DMS 273 treated with DMSO at 0.1 percent for 48 hours (cell line): ENCODE results near the gene PLA2G15.

Source experiments
- DNase-seq: peaks from one replicate; lab custom pipeline; 2025; lab: John Stamatoyannopoulos, UW

The PLA2G15 gene

GRCh38 chr16:68244903-68245853, at the start of gene PLA2G15:
TSS of gene PLA2G15 (plus strand) at chr16:68245373. CDS start at chr16:68245427, 54 bp downstream.
- peak; percentile 68 for DNase-seq

GRCh38 chr16:68197250-68197649, 47.9 kb upstream of the PLA2G15 start:
- no peak for DNase-seq

DNA sequence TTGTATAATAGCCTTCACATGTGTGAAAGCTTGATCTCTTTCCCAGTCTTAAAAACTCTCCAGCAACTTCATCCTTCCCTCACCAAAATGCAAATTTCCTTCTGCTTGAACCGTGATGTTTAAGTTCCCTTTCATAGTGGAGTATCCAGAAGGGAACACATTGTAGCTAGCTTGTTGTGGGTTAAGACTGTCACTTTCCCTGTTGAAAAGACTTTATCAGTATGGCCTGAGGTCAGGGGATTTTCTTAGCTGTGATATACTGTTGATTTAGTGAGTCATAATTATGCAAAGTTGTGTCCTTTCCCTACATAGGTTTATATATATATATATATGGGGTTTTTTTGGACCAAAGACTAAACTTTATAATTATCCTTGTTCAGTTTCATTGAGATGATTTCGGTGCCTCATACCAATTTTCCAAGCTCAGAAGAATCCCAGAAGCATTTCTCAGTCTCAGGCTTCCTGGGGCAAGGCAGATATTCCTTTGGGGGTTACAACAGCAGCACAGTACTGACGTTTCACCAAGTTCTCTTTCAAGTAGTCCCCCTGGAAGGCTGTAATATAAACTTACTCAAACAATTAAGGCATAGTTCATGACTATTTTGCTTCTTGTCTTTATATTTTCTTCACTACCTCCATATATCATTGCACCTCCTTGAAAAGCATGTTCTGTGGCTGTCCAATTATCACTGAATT, 44.9 kb upstream of the PLA2G15 start:
- DNase-seq = no peak

DNA sequence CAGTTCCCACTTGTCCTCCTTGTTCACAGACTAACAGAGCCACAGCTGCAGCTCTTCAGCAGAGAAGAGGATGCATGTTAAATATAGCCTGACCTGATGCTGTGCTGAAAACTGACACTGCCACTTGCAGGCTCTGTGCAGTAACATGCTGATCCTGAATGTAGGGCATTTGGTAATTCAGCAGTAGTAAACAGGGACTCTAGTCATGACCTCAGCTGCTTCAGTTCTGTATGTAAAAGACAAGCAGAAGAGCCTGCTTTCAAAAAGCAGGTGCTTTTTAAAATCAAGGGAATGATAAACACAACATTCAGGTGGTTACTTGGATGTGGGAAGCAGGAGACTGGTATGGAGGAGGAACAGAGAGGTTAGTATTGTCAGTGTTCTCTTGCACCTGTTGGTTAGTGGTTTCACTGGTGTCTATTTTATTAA, 43.1 kb upstream of the PLA2G15 start:
- DNase-seq = no peak

DNA sequence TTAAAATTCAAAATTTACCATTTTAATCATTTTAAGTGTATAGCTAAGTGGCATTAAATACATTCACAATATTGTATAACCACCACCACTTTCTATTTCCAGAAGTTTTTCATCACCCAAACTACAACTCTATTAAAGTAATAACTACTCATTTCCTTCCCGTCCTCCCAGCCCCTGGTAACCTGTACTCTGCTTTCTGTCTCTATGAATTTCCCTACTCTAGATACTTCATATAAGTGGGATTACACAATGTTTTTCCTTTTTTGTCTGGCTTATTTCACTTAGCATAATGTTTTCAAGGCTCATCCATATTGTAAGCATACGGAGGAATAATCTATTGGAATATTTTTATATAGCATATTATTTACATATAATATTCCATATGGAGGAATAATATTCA, 38.9 kb upstream of the PLA2G15 start:
- no peak for DNase-seq

DNA sequence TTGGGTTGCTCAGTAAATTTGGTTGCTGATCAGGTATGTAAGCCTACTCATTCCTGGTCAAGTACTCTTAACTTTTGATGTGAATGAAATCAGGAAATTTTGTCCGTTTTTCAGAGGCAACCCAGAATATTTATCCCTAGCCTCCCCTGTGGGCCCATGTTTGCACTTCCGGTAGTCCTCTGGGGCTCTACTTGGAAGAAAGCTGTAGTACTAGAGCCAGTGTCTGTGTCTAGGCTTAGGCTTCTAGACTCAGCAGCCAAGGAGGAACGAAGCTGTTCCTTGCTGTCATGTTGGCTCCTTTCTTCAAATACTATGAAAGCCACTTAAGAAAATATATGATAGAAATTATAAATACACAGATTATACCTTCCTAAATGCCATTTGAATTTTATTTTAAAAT, 30.4 kb upstream of the PLA2G15 start:
- no peak for DNase-seq

DNA sequence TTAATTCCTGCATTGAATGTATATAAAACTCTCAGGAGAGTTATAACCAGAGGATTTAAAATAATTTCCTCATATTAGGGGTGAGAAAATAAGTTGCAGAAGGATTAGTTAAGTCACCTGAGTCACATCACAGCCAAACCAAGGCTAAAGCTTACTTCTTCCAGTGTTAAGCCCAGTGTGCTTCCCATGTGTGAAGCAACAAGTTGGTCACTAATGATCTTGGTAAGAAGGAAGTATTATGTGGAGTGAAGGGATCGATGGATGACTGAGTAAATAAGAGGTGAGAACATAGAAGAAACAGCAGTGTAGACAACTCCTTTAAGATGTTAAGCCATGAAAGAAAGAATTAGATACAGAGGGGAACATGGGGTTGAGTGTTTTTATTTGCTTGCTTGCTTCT, 29.9 kb upstream of the PLA2G15 start:
- DNase-seq = no peak

DNA sequence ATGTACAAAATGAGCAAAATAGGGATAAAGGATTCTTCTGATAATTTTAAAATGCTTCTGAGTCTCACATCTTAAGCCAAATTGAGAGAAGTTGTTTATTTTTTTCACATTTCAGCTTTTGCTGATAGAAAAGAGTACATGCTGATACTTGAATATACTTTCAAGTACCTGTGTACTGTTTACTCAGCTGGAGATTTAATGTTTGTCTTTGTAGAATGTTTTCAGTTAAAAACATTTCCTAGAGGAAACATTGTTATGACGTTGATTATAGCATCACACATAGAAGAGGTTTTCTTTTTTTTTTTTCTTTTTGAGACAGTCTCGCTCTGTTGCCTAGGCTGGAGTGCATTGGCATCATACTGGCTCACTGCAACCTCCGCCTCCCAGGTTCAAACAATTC, 28.9 kb upstream of the PLA2G15 start:
- no peak for DNase-seq

DNA sequence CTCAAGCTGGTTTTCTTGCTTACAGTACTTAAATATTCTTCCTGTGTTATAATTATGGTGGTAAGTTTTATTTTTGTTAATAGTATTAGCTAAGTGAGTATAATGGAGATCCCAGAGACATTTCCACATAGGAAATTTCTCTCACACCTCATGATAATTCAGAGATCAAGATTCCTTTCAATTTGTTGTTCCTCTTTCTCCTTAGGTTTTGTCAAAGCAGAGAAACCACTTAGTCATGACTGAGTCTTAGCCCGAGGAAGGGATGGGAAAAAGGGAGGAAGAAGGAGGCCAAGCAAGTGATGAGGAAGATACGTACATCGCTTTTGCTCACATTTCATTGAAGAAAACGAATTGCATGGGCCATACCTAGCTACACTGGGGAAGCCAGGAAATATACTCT, 27.7 kb upstream of the PLA2G15 start:
- no peak for DNase-seq

DNA sequence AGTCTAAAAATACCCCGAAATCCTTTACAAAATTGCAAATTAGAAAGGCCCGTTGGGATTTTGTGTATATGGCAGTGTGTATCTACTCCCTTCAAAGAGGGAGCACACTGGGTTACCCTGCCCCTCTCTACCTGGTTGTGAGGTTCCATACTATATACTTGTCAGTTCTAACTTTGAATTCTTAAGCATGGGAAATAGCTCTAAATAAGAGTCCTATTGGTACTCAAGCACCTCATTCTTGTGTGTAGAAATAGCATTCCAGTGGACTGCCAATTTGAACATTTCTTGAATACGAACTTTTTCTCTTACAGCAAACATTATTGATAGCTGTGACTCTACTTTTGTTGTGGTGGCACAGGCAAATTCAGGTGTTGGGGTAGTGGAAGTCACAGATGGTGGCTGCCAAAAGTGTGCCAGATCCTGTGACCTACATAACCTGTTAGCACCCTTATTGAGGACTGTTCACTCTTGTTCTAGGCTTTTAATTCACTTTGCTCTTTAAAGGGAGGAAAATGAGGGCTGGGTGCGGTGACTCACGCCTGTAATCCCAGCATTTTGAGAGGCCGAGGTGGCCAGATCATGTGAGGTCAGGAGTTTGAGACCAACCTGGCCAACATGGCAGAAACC, 25.3 kb upstream of the PLA2G15 start:
- DNase-seq = no peak

- DNase-seq = no peak
Observed at GRCh38 chr16:68223072-68223471, 22.1 kb upstream of the PLA2G15 start.

- no peak for DNase-seq
Observed at GRCh38 chr16:68226116-68226515, 19.1 kb upstream of the PLA2G15 start.

DNA sequence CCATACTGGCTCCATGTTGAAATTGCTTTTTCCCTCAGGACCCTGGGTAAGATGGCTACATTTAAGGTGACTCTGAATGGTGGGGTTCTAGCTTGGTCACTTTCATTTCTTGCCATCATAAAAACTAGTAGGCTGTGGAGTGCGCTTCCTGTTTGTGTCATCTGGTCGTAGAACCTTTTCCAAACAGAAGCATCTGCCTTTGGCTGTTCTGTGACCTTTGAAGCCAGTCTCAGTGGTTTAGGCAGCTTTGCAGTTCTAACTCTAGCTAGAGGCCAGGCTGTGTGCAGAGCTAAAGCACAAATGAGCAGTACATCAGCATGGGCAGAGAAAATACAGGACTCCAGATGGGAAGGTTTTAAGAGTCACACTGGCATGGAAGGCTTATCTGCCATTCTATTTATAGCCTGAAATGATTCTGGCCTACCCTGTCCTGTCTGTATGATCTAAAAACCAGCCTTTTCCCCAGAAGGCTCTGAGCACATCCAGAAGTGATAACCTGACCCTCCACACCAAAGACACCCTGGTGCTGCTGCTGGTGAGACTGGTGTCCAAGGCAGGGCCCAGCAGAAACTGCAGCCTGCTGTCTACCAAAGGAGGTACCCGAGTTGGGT, 17.9 kb upstream of the PLA2G15 start:
- peak; percentile 47 for DNase-seq

GRCh38 chr16:68227850-68228553, 17.2 kb upstream of the PLA2G15 start:
- no peak for DNase-seq

GRCh38 chr16:68228652-68229051, 16.5 kb upstream of the PLA2G15 start:
- DNase-seq = no peak

- peak; percentile 21 for DNase-seq
Observed at GRCh38 chr16:68229431-68230175, 15.6 kb upstream of the PLA2G15 start.

DNA sequence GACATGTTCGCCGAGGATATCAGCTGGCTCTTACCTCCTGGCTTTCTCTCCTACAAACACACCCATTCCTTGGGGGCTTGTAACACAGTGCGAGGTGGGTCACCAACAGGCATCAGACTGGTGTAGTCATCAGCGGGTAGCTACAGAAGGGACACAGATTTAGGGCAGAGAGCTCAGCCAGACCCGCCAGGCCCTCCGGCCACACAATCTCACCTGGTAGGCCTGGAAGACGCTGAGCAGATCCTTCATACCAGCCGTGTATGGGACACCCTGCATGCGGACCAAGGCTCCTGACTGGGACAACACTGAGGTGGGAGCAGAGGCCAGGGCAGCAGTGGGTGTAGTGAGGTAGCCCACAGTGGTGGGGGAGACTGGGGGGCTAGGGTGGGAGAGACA, 15.0 kb upstream of the PLA2G15 start:
- DNase-seq = no peak

DNA sequence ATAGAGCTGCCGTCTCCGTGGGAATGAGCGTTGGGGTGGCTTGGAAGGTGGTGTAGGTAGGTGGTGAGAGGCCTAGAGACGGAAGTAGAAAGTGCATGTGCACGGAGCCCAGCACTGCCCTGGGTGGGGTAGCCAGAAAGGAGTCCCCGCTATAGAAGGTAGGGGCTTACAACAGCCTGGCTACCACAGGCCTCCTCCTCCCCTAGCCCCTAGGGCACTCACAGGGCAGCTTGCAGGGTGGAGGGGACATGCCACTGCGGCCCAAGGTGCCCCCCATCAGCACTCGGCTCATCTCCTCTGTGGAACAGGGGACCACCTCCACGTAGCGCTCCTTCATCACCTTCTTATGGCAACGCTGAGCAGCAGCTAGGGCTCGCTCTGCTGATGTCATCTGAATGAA, 14.2 kb upstream of the PLA2G15 start:
- DNase-seq = no peak

- no peak for DNase-seq
Observed at GRCh38 chr16:68231384-68232136, 13.6 kb upstream of the PLA2G15 start.

DNA sequence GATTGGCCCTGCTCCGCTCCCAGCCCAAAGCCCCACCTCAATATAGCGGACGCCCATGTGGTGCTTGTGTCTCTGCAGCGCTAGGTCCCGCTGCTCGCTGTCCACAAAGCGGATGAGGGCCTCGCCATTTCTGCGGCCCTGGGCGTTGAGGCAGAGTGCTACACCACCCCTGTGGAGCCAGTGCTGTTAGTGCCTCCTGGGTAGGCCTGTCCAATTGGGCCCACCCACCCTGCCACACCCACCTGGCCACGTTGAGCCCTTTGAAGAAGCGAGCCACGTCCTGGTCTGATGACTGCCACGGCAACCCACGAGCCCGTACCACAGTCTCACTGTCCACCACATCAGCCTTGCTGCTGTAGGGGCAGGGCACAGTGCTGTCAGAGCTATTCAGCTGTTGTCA, 12.8 kb upstream of the PLA2G15 start:
- DNase-seq = no peak
